Measurements from ENCODE around the gene CSF2RB. TPM values are rescaled to one million over a fixed set of nuclear protein-coding genes. Genes with fewer than 3 reads are reported as not detected.

The CSF2RB gene
- total RNA-seq, 1 experiment from 2014 or later: not detected

DNA sequence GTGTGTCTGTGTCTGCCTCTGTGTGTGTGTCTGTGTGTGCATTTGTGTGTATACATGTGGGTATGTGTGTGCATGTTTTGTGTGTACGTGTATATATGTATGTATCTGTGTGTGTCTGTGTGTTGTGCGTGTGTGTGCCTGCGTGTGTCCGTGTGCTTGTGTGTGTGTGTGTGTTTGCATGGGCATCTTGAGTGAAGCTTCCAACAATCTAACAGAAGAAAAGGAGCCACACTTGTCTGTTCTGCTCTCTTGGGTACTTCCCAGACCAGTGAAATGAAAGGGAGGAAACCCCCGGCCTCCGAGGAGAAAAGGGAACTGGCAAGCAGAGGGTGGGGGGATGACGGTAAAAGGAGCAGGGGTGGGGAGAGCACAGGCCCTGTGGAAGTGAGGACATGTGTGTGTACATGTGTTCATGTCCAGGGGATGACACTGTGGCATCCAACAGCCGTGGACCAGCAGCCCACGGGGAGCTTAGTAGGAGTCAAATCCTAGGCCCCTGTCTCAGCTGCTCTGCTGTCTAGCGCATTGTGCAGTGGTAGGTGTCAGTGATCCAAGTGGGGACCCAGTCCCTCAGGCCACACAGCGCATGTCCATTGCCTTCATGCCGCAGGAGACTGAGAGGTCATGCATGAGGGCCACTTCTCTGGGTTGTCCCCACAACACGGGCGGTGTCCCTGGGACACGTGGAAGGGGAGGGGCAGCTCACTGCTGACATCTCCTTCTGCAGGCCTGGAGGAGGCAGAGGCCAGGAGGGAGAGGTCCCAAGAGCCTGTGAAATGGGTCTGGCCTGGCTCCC lies 8.1 kb downstream of the CSF2RB start:
- DNase-seq (ENCODE audit: low read depth): no peak

GRCh38 chr22:36922105-36922608 lies 8.7 kb downstream of the CSF2RB start:
- DNase-seq (ENCODE audit: low read depth): no peak

- DNase-seq (ENCODE audit: low read depth): no peak
These were observed 9.3 kb downstream of the CSF2RB start for GRCh38 chr22:36922711-36923110.

GRCh38 chr22:36923131-36923788 lies 9.8 kb downstream of the CSF2RB start:
- DNase-seq (ENCODE audit: low read depth): no peak

GRCh38 chr22:36924151-36924698 lies 10.8 kb downstream of the CSF2RB start:
- DNase-seq (ENCODE audit: low read depth): no peak

DNA sequence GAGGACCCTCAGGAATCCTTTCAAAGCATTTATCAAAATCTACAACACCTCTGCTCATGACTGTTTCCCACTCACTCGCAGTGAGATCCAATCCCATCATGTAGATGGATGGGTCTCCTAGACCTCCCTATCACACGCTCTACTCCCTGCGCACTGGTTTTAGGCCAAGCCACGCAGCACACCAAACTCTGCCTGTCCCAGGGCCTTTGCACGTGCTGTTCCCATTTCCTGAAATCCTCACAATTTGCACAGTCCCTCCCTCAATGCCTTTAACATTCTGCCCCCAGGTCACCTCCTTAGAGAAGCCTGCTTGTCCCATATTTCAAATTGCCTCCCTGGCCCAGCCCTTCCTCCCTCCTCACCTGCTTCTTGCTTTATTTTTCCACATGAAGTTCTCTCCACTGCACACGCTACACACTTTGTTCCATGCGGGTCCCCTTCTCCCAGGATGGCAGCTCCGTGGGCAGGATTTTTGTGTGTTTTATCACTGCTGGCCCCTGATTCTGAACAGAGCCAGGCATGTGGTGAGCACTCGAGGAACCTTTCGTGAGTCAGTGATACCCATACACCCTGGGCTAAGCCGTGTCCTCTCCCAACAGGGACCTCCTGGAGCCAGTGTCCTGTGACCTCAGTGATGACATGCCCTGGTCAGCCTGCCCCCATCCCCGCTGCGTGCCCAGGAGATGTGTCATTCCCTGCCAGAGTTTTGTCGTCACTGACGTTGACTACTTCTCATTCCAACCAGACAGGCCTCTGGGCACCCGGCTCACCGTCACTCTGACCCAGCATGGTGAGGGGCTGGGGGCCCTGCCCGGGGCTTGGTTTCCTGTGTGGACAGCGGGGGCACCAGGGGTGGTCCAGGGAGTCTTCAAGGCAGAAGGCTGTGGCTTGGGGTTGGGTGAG lies 12.2 kb downstream of the CSF2RB start:
- peak; percentile 9 for DNase-seq (ENCODE audit: low read depth)

- no peak for DNase-seq (ENCODE audit: low read depth)
These were observed 12.9 kb downstream of the CSF2RB start for GRCh38 chr22:36926309-36926708.

DNA sequence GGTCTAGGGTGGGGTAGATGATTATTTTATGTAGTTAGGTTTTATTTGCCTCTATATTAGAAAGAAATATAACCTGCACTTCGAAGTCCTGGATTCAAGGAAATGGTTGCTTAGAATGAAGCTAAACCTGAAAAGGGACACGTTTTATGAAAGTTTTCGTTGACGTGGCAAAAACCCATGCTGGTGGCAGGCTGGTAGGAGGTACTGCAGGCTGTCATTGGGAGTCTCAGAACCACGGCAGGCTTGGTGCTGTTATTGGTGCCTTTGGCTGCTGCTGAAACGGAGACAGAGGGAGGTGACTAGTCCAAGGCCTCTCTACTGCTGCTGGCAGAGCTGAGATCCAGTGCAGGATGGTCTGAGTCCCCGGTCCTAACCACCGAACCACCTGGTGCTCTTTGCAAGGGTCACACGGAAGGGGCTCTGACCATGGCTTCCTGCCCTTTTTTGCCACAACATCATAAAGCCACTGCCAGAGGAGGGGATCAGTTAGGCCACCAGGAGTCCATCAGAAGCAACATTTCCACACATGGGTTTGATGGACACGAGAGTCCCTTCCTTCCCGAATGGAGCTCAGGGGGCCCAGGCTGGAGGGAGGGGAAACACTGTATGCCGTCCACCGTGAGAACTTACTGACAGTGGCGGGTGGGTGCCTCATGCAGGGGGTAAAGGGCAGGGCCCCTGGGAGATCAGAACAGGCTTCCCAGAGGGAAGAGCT lies 13.4 kb downstream of the CSF2RB start:
- no peak for DNase-seq (ENCODE audit: low read depth)

DNA sequence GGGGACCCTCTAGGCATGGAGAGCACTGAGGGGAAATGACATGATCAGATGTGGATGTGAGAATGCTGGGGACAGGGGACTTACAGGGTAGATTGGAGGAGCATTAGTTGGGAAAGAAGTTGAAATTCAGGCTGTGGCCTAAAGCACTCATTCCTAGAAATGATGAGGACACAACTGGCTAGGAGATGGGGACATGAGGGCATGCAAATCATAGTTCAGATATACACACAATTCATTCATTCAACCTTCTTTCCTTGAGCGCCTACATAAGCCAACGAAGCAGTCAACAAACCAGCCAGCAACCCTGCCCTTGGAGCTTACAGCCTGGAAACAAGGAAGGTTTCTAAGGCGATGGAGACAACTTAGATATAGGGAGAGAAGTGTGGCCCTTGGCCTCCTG lies 14.2 kb downstream of the CSF2RB start:
- no peak for DNase-seq (ENCODE audit: low read depth)

DNA sequence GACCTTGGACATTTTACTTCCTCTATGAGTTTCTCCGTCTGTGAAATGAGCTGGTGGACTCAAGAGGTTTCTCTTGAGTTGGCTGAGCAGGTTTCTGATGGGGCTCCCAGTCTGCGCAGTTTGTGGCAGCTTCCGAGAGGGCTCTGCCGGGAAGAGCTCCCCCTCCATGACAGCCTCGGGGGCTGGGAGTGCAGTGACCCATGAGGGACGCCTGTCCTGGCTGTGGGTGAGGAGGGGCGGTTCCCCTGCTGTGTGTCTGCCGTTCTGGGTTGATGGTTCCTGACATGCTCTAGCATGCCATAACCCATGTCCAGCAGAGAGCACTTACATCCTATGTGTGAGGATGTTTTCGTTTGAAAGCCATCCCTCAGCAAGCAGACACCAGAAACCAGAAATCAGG lies 14.8 kb downstream of the CSF2RB start:
- no peak for DNase-seq (ENCODE audit: low read depth)

- DNase-seq (ENCODE audit: low read depth): no peak
These were observed 15.5 kb downstream of the CSF2RB start for GRCh38 chr22:36928786-36929535.

DNA sequence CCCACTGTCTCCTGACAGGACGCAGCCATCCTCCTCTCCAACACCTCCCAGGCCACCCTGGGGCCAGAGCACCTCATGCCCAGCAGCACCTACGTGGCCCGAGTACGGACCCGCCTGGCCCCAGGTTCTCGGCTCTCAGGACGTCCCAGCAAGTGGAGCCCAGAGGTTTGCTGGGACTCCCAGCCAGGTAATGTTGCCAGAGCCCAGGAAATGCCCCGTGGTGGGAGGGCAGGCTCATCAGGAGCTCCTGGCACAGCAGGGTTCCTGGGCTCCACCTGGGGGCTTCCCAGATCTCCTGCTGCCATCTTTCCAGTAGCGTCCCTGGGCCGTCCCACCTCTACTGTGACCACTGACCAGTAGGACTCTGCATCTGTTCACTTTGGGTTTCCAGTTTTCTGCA lies 16.2 kb downstream of the CSF2RB start:
- DNase-seq (ENCODE audit: low read depth): no peak

DNA sequence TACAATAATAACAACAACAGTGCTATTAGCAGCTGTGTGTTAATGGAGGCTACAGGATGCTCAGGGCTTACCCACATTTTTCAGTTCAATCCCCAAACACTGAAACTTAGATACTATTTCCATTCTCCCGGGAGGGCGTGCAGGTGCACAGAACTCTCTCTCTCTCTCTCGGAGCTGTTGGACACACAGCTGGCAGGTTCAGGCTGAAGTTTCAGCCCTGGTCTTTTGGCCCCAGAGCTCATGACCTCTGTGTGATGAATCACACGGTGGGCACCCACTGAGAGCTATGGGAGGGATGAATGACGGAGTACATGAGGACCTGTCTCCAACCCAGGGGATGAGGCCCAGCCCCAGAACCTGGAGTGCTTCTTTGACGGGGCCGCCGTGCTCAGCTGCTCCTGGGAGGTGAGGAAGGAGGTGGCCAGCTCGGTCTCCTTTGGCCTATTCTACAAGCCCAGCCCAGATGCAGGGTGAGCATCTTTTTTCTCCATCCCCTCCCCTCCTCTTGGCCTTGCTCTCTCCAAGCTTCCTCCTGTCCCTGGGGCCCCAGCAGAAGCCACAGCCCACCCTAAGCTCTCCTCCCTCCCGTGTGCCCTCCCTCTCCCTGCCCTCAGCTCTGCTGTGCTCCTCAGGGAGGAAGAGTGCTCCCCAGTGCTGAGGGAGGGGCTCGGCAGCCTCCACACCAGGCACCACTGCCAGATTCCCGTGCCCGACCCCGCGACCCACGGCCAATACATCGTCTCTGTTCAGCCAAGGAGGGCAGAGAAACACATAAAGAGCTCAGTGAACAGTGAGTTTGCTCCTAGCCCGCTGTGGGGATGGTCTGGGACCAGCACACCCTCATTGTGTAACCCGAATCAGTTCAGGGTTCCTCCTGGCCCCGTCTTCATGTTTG lies 16.9 kb downstream of the CSF2RB start:
- DNase-seq (ENCODE audit: low read depth): no peak

- DNase-seq (ENCODE audit: low read depth): no peak
These were observed 18.0 kb downstream of the CSF2RB start for GRCh38 chr22:36931446-36931845.

GRCh38 chr22:36933629-36934417 lies 20.4 kb downstream of the CSF2RB start:
- DNase-seq (ENCODE audit: low read depth): no peak

- no peak for DNase-seq (ENCODE audit: low read depth)
These were observed 21.2 kb downstream of the CSF2RB start for GRCh38 chr22:36934418-36935312.

DNA sequence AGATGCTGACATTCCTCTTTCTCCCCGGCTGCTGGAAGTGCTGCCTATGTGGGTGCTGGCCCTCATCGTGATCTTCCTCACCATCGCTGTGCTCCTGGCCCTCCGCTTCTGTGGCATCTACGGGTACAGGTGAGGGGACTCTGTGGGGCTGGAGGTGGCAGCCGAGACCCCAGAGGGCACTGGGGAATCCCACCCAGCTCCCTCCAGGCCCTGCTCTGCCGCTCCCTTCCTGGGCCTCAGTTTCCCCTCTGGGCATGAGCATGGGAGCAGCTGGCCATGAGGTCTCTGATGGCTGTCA lies 21.8 kb downstream of the CSF2RB start:
- DNase-seq (ENCODE audit: low read depth): no peak

DNA sequence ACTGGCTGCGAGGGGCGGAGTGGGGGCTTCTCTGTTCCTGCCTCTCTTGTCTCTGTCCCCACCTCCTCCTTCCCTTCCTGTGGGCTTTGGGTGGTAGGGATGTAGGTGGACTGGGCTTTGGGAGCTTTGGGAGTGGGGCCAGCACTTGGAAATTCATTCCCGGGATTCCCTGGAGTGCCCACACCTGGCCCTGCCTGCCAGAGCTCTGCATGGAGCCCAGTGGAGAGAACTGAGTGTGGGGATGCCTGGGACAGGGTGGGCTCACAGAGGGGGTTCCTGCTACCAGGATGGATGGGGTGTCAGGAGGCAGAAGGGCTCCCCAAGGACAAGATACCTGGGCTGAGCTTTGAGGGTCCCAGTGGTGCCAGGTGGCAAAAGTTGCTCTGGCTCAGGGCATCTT lies 22.3 kb downstream of the CSF2RB start:
- DNase-seq (ENCODE audit: low read depth): no peak

All from LHCN-M2 (cell line).